ENCODE data around the gene RAMP3.
"Not testable (repeated sequence)": the region's sequence is repeated elsewhere in the genome, so short reads cannot be mapped to it uniquely, and the experiment has no call there.

Gene RAMP3

DNA sequence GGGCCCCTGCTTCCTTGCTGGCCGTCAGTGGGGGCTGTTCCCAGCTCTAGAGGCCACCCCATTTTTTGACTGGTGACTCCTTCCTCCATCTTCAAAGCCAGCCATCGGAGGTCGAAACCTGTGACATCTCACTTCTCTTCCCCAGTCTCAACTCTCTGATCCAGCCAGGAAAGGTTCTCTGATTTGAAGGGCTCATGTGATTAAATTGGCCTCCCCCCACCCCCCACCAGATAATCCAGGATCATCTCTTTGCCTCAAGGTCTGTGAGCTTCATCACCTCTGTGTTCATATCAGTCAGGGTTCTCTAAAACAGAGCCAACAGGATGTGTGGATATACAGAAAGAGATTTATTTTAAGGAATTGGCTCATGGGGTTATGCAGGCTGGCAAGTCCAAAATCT lies 5.6 kb upstream of the RAMP3 start:
- TF ChIP-seq, protein P1, sequence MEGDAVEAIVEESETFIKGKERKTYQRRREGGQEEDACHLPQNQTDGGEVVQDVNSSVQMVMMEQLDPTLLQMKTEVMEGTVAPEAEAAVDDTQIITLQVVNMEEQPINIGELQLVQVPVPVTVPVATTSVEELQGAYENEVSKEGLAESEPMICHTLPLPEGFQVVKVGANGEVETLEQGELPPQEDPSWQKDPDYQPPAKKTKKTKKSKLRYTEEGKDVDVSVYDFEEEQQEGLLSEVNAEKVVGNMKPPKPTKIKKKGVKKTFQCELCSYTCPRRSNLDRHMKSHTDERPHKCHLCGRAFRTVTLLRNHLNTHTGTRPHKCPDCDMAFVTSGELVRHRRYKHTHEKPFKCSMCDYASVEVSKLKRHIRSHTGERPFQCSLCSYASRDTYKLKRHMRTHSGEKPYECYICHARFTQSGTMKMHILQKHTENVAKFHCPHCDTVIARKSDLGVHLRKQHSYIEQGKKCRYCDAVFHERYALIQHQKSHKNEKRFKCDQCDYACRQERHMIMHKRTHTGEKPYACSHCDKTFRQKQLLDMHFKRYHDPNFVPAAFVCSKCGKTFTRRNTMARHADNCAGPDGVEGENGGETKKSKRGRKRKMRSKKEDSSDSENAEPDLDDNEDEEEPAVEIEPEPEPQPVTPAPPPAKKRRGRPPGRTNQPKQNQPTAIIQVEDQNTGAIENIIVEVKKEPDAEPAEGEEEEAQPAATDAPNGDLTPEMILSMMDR (IDR thresholded peaks at IDR 0.05; ENCODE audit: extremely low read depth, insufficient read depth, missing control alignments) = no peak
- no peak for DNase-seq (ENCODE audit: low spot score)
- in situ Hi-C loops (cut with MboI; ENCODE audit: low pct_unique_long_range_greater_than_20kb, low sequenced_read_pairs, unreplicated experiment) = loop anchor here (10.0 to 25.0 kb wide), 2 partner anchors 103 to 710 kb away; partner anchors contain the start of gene CCDC201

DNA sequence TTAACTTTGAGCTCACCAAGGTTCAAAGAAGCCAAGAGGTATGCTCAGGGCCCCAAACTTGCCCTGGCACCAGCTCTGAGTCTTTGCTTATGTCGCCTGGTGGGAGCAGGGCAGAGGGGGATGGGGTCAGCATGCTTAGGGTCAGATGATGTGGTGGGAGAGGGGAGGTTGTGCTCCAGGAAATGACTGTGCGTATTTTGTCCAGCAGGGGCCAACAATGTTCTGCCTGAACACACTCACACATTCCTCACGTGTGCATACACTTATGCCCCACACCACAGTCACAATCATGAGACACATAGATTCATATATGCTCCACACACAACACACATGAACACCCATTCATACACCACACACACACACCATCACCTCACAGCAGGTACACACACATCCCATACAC lies 4.4 kb upstream of the RAMP3 start:
- in situ Hi-C loops (cut with MboI; ENCODE audit: low pct_unique_long_range_greater_than_20kb, low sequenced_read_pairs, unreplicated experiment) = loop anchor here (10.0 to 25.0 kb wide), 2 partner anchors 102 to 709 kb away; partner anchors contain the start of gene CCDC201
- DNase-seq (ENCODE audit: low spot score) = no peak
- TF ChIP-seq, protein P1 (IDR thresholded peaks at IDR 0.05; ENCODE audit: extremely low read depth, insufficient read depth, missing control alignments) = no peak

DNA sequence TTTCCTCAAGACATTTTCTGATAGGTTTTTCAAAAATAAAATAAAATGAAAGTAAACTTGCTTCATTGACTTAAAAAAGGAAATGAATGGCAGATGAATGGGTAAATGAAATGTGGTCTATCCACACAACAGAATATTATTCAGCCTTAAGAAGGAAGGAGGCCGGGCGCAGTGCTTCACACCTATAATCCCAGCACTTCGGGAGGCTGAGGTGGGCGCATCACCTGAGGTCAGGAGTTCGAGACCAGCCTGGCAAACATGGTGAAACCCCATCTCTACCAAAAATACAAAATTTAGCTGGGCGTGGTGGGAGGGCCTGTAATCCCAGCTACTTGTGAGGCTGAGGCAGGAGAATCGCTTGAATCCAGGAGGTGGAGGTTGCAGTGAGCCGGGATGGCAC lies 3.7 kb upstream of the RAMP3 start:
- in situ Hi-C loops (cut with MboI; ENCODE audit: low pct_unique_long_range_greater_than_20kb, low sequenced_read_pairs, unreplicated experiment) = loop anchor here (10.0 to 25.0 kb wide), 2 partner anchors 101 to 708 kb away; partner anchors contain the start of gene CCDC201
- not testable (repeated sequence) for DNase-seq (ENCODE audit: low spot score)

DNA sequence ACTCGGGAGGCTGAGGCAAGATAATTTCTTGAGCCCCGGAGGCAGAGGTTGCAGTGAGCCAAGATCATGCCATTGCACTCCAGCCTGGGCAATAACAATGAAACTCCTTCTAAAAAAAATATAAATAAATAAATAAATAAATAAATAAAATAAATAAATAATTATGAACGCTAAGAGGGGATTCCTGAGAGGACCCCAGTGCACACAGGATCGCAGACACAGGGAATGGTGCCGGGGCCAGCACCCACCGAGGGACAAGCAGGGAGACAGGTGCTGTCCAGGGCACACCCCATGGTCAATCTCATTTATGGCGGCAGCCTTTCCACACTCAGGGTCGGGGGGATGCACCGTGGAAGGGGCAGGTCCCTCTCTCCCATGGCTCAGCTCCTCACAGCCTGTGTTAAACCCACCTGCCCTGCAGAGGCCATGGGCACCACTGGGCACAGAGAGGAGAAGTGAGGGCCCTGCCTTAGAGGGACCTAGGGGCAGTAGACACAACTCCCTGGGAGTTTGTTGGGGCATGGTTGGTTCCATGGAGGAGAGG lies 2.2 kb upstream of the RAMP3 start:
- TF ChIP-seq, protein P1 (IDR thresholded peaks at IDR 0.05; ENCODE audit: extremely low read depth, insufficient read depth, missing control alignments) = no peak
- no peak for DNase-seq (ENCODE audit: low spot score)
- in situ Hi-C loops (cut with MboI; ENCODE audit: low pct_unique_long_range_greater_than_20kb, low sequenced_read_pairs, unreplicated experiment) = loop anchor here (10.0 to 25.0 kb wide), 2 partner anchors 99 to 707 kb away; partner anchors contain the start of gene CCDC201

DNA sequence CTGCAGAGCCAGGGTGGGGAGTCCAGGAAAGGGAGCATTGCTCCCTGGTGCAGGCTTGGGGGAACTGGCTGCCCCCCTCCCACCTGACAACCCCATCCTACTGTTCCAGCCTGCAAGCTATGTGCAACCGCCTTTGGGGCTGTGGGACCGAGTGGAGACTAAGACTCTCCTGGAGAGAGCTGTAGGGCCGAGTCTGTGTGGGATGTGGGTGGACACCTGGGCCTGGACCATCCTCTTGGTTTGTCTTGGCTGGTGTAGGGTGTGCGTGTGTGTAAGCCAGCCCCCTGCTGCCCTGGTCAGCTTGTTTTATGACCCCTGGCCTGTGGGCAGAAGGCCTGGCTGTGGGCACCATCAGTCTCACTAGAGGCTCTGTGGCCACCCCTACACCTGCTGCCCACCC lies 1.6 kb upstream of the RAMP3 start:
- no peak for DNase-seq (ENCODE audit: low spot score)
- in situ Hi-C loops (cut with MboI; ENCODE audit: low pct_unique_long_range_greater_than_20kb, low sequenced_read_pairs, unreplicated experiment) = loop anchor here (10.0 to 25.0 kb wide), 2 partner anchors 99 to 706 kb away; partner anchors contain the start of gene CCDC201
- TF ChIP-seq, protein P1 (IDR thresholded peaks at IDR 0.05; ENCODE audit: extremely low read depth, insufficient read depth, missing control alignments) = no peak

DNA sequence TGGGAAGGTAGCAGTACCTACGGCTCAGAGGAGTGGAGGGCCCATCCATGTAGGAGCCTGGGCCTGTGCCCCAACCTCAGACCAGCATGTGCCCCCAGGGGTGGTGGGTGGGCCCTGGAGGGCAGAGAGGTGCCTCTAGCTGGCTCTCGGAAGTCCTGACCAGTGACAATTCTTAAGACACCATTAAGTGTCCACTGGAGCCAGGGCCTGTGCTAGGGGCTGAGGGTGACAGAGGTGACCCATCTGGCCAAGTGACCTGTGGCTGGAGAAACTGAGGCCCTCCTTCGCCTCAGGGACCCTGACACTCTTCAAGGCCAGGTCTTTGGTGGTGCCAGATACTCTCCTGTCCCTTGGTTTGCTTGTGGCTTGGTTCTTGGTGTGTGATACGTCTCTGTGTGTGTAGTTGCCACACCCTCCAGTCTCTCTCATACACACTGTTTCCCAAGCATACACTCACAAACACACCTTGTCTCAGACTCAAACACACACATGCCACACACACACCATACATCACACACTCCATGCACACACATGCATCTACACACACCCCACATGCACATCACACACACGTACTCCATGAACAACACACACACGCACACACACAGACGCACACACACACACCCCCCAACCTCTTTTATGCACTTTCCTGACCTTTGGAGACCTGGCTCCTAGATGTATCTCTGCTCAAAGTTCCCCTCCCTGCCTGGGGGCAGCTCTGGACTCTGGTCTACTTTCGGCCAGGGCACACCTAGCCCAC lies 897 bp upstream of the RAMP3 start:
- TF ChIP-seq, protein P1 (IDR thresholded peaks at IDR 0.05; ENCODE audit: extremely low read depth, insufficient read depth, missing control alignments) = no peak
- in situ Hi-C loops (cut with MboI; ENCODE audit: low pct_unique_long_range_greater_than_20kb, low sequenced_read_pairs, unreplicated experiment) = loop anchor here (10.0 to 25.0 kb wide), 2 partner anchors 98 to 706 kb away; partner anchors contain the start of gene CCDC201
- no peak for DNase-seq (ENCODE audit: low spot score)

DNA sequence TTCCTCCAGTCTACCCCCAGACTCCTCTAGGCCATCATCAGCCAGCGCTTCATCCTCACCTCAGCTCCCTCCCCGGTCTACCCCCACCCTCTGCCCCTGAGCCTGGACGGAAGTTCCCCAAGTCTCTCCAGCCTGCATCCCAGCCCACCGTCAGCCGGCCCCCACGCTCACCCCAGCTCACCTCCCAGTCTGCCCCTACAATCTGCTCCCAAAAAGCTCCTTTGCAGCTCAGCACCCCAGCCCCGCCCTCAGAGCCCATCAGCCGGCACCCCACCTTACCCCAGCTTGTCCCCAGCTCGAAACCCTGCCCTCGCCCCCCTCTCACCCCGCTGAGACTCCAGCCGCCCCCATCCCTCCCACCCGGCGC lies 322 bp upstream of the RAMP3 start:
- in situ Hi-C loops (cut with MboI; ENCODE audit: low pct_unique_long_range_greater_than_20kb, low sequenced_read_pairs, unreplicated experiment) = loop anchor here (10.0 to 25.0 kb wide), 2 partner anchors 98 to 705 kb away; partner anchors contain the start of gene CCDC201
- TF ChIP-seq, protein P1 (IDR thresholded peaks at IDR 0.05; ENCODE audit: extremely low read depth, insufficient read depth, missing control alignments) = no peak
- no peak for DNase-seq (ENCODE audit: low spot score)

Data from GM13977 (cell line).